Hepatocyte (in vitro differentiated cells): Measurements from ENCODE around the gene EPHA10.

ENCODE experiments used
- EZH2phosphoT487 ChIP-seq: fragments of 200-600 bp; sonication (generic); IDR thresholded peaks from one replicate; pipeline ENCODE4 v1.6.1; 2018; ENCODE audit warnings: antibody characterized with exemption, mild to moderate bottlenecking, low read depth, moderate library complexity; ENCODE audit not compliant: unreplicated experiment, severe bottlenecking
- TF ChIP-seq, protein P1 (sequence below): fragments of 200-600 bp; sonication (generic); IDR thresholded peaks from 2 replicates; pipeline ENCODE4 v1.5.1; 2016; ENCODE audit warnings: antibody characterized with exemption, mild to moderate bottlenecking; ENCODE audit not compliant: poor library complexity

DNA sequence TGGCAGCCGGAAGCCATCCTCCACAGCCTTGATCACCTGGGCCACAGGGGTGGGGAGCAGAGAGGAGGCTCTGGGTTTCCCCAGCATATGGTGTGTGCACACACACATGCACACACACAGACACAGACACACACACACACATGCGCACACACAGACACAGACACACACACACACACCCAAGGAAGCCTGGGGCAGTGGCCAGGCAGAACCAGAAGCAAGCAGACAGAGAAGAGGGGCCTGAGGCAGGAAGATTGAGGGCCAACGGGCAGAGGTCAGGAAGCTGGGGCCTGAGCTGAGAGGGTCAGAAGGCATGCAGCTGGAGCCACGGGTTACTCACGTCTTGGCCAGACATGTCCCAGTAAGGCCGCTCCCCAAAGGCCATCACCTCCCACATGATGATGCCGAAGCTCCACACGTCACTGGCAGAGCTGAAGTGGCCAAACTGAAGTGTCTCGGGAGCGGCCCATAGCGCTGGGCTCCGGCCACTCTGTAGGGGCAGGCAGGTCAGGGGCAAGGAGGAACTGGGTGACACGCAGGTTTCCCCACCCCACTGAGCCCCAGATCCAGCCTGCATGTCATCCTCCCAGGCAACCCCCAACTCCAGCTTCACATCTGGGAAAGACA, 45.2 kb downstream of the EPHA10 start:
- TF ChIP-seq, protein P1, sequence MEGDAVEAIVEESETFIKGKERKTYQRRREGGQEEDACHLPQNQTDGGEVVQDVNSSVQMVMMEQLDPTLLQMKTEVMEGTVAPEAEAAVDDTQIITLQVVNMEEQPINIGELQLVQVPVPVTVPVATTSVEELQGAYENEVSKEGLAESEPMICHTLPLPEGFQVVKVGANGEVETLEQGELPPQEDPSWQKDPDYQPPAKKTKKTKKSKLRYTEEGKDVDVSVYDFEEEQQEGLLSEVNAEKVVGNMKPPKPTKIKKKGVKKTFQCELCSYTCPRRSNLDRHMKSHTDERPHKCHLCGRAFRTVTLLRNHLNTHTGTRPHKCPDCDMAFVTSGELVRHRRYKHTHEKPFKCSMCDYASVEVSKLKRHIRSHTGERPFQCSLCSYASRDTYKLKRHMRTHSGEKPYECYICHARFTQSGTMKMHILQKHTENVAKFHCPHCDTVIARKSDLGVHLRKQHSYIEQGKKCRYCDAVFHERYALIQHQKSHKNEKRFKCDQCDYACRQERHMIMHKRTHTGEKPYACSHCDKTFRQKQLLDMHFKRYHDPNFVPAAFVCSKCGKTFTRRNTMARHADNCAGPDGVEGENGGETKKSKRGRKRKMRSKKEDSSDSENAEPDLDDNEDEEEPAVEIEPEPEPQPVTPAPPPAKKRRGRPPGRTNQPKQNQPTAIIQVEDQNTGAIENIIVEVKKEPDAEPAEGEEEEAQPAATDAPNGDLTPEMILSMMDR, result no peak
- no peak for TF ChIP-seq EZH2phosphoT487
